Stimulated activated CD8-positive, alpha-beta memory T cell treated with anti-CD3 and anti-CD28 coated beads, Interleukin-12 subunit alpha, Interleukin-12 subunit beta, amount 100 ng/mL, for 24 hours (primary cell): ENCODE data around the gene SYDE1.
"Not testable (repeated sequence)": the region's sequence is repeated elsewhere in the genome, so short reads cannot be mapped to it uniquely, and the experiment has no call there.

Experiments
- DNase-seq: peaks from one replicate; pipeline ENCODE4 v3.0.0-alpha.2; 2020; ENCODE audit errors: extremely low read depth

SYDE1 gene

GRCh38 chr19:15107061-15108010, at the start of gene SYDE1:
SYDE1 (plus strand) TSS chr19:15107401; CDS start chr19:15107434, 33 bp downstream.
- DNase-seq: no peak

GRCh38 chr19:15062036-15062435, 45.2 kb upstream of the SYDE1 start:
- DNase-seq: no peak

GRCh38 chr19:15070386-15070785, 36.8 kb upstream of the SYDE1 start:
- not testable (repeated sequence) for DNase-seq

- no peak for DNase-seq
These were observed 34.1 kb upstream of the SYDE1 start for GRCh38 chr19:15072930-15073647.

GRCh38 chr19:15074371-15074770, 32.8 kb upstream of the SYDE1 start:
- DNase-seq: no peak

- no peak for DNase-seq
These were observed 31.4 kb upstream of the SYDE1 start for GRCh38 chr19:15075806-15076205.

- DNase-seq: not testable (repeated sequence)
These were observed 27.2 kb upstream of the SYDE1 start for GRCh38 chr19:15080002-15080401.

- DNase-seq: no peak
These were observed 25.3 kb upstream of the SYDE1 start, which contains the start of gene OR1I1 for GRCh38 chr19:15081911-15082310. OR1I1 (plus strand) TSS chr19:15082211; CDS start chr19:15087066, 4,855 bp downstream.

- no peak for DNase-seq
These were observed 20.0 kb upstream of the SYDE1 start for GRCh38 chr19:15087182-15087581.

GRCh38 chr19:15091918-15092753, 15.1 kb upstream of the SYDE1 start:
- DNase-seq: no peak

- no peak for DNase-seq
These were observed 14.2 kb upstream of the SYDE1 start for GRCh38 chr19:15093001-15093400.

- DNase-seq: no peak
These were observed 11.0 kb upstream of the SYDE1 start for GRCh38 chr19:15096223-15096622.

- not testable (repeated sequence) for DNase-seq
These were observed 9.2 kb upstream of the SYDE1 start for GRCh38 chr19:15097980-15098379.

GRCh38 chr19:15098460-15098859, 8.7 kb upstream of the SYDE1 start:
- DNase-seq: no peak

- DNase-seq: no peak
These were observed 8.1 kb upstream of the SYDE1 start for GRCh38 chr19:15099017-15099582.

GRCh38 chr19:15101479-15102082, 5.6 kb upstream of the SYDE1 start:
- no peak for DNase-seq

GRCh38 chr19:15104003-15104402, 3.2 kb upstream of the SYDE1 start:
- no peak for DNase-seq

- no peak for DNase-seq
These were observed 2.8 kb upstream of the SYDE1 start for GRCh38 chr19:15104411-15104810.

- no peak for DNase-seq
These were observed 2.2 kb upstream of the SYDE1 start for GRCh38 chr19:15105044-15105443.

GRCh38 chr19:15108145-15108844, 1.1 kb downstream of the SYDE1 start:
- no peak for DNase-seq
